ENCODE data around the gene STS. TPM values are rescaled to one million over a fixed set of nuclear protein-coding genes. Genes with fewer than 3 reads are reported as not detected.

Gene STS
- total and polyA plus RNA-seq, 4 donors, result 1.8 to 6.4 (median 2.8) TPM

DNA sequence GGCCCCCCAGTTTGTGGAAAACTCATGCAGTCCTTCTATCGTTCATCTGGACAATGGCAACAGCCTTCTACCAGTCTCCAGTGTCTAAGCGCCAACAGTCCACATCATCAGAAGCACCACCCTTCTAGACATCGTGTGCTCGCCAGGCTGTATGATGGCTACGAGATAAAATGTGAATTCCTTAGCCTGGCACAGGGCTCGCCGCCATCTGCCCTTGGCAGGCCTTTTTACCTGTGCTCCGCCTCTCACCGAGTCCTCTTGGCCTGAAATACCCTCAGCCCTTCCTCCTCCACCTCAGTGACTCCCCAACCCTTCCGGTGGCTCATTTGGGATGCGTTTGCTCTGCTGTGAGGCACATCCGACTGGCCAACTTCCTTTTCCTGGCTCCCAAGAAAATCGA, 15.9 kb upstream of the STS start:
- Histone ChIP-seq H3K27ac (ENCODE audit: low read depth in 1 of 2, low read length in 2 of 2) (no peak overlapping the region), H3K9me3 (ENCODE audit: control insufficient read depth in 4 of 4, low read length in 3 of 4) (no peaks in the 10 kb centered on the region), H3K4me3 (ENCODE audit: low read depth in 1 of 3, low read length in 3 of 3) (no peak overlapping the region), H3K4me1 (ENCODE audit: control insufficient read depth in 4 of 4, insufficient read depth in 4 of 4, low read length in 3 of 4) (peaks cover 4 to 18% (median 13%) of the 10 kb centered on the region in 4 donors), H3K36me3 (ENCODE audit: control insufficient read depth in 4 of 4, insufficient read depth in 3 of 4, low read depth in 1 of 4, low read length in 3 of 4) (no peaks in the 10 kb centered on the region), H3K27me3 (ENCODE audit: control insufficient read depth in 4 of 4, insufficient read depth in 4 of 4, low read length in 3 of 4) (no peaks in the 10 kb centered on the region), H3K9ac (ENCODE audit: low read depth in 1 of 2, low read length in 2 of 2) (no peak overlapping the region)
- no peak for DNase-seq (ENCODE audit: low spot score)
- 83% methylated on average over 13 of the region's 13 CpGs for WGBS
- TF ChIP-seq NR2F2 (IDR thresholded peaks at IDR 0.05), result no peak
- TF ChIP-seq, protein P1, sequence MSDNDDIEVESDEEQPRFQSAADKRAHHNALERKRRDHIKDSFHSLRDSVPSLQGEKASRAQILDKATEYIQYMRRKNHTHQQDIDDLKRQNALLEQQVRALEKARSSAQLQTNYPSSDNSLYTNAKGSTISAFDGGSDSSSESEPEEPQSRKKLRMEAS (IDR thresholded peaks at IDR 0.05), result no peak
- no peak for TF ChIP-seq RXRA (IDR thresholded peaks at IDR 0.05)
- TF ChIP-seq, protein P2, sequence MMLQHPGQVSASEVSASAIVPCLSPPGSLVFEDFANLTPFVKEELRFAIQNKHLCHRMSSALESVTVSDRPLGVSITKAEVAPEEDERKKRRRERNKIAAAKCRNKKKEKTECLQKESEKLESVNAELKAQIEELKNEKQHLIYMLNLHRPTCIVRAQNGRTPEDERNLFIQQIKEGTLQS (IDR thresholded peaks at IDR 0.05), result no peak
- no peak for TF ChIP-seq TAF1 (conservative IDR thresholded peaks at IDR 0.05)
- TF ChIP-seq, protein P3, sequence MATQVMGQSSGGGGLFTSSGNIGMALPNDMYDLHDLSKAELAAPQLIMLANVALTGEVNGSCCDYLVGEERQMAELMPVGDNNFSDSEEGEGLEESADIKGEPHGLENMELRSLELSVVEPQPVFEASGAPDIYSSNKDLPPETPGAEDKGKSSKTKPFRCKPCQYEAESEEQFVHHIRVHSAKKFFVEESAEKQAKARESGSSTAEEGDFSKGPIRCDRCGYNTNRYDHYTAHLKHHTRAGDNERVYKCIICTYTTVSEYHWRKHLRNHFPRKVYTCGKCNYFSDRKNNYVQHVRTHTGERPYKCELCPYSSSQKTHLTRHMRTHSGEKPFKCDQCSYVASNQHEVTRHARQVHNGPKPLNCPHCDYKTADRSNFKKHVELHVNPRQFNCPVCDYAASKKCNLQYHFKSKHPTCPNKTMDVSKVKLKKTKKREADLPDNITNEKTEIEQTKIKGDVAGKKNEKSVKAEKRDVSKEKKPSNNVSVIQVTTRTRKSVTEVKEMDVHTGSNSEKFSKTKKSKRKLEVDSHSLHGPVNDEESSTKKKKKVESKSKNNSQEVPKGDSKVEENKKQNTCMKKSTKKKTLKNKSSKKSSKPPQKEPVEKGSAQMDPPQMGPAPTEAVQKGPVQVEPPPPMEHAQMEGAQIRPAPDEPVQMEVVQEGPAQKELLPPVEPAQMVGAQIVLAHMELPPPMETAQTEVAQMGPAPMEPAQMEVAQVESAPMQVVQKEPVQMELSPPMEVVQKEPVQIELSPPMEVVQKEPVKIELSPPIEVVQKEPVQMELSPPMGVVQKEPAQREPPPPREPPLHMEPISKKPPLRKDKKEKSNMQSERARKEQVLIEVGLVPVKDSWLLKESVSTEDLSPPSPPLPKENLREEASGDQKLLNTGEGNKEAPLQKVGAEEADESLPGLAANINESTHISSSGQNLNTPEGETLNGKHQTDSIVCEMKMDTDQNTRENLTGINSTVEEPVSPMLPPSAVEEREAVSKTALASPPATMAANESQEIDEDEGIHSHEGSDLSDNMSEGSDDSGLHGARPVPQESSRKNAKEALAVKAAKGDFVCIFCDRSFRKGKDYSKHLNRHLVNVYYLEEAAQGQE (IDR thresholded peaks at IDR 0.05), result no peak
- TF ChIP-seq HNF4G (IDR thresholded peaks at IDR 0.05), result no peak
- TF ChIP-seq RAD21 (IDR thresholded peaks at IDR 0.05), result no peak
- TF ChIP-seq YY1 (IDR thresholded peaks at IDR 0.05), result no peak
- TF ChIP-seq FOXA2 (IDR thresholded peaks at IDR 0.05), result no peak
- TF ChIP-seq, protein P4, sequence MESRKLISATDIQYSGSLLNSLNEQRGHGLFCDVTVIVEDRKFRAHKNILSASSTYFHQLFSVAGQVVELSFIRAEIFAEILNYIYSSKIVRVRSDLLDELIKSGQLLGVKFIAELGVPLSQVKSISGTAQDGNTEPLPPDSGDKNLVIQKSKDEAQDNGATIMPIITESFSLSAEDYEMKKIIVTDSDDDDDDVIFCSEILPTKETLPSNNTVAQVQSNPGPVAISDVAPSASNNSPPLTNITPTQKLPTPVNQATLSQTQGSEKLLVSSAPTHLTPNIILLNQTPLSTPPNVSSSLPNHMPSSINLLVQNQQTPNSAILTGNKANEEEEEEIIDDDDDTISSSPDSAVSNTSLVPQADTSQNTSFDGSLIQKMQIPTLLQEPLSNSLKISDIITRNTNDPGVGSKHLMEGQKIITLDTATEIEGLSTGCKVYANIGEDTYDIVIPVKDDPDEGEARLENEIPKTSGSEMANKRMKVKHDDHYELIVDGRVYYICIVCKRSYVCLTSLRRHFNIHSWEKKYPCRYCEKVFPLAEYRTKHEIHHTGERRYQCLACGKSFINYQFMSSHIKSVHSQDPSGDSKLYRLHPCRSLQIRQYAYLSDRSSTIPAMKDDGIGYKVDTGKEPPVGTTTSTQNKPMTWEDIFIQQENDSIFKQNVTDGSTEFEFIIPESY (IDR thresholded peaks at IDR 0.05), result no peak
- TF ChIP-seq EGR1 (IDR thresholded peaks at IDR 0.05; ENCODE audit: low read depth in 2 of 2), result no peak
- no peak for TF ChIP-seq HNF4A (conservative IDR thresholded peaks at IDR 0.05)
- TF ChIP-seq GABPA (IDR thresholded peaks at IDR 0.05 in 1 of 2, conservative IDR thresholded peaks at IDR 0.05 in 1 of 2), result no peak
- no peak for TF ChIP-seq JUND (IDR thresholded peaks at IDR 0.05)
- TF ChIP-seq SP1 (IDR thresholded peaks at IDR 0.05), result no peak
- TF ChIP-seq, protein P5, sequence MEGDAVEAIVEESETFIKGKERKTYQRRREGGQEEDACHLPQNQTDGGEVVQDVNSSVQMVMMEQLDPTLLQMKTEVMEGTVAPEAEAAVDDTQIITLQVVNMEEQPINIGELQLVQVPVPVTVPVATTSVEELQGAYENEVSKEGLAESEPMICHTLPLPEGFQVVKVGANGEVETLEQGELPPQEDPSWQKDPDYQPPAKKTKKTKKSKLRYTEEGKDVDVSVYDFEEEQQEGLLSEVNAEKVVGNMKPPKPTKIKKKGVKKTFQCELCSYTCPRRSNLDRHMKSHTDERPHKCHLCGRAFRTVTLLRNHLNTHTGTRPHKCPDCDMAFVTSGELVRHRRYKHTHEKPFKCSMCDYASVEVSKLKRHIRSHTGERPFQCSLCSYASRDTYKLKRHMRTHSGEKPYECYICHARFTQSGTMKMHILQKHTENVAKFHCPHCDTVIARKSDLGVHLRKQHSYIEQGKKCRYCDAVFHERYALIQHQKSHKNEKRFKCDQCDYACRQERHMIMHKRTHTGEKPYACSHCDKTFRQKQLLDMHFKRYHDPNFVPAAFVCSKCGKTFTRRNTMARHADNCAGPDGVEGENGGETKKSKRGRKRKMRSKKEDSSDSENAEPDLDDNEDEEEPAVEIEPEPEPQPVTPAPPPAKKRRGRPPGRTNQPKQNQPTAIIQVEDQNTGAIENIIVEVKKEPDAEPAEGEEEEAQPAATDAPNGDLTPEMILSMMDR (IDR thresholded peaks at IDR 0.05; ENCODE audit: low read depth, low read length, missing input control), result no peak
- TF ChIP-seq FOXA1 (IDR thresholded peaks at IDR 0.05), result no peak
